Embryonic facial prominence (tissue), 1 donor: ENCODE measurements around the gene SUPT4H1.

Experiments used
- DNase-seq: peaks from one replicate; pipeline ENCODE4 v3.0.0-alpha.2; 2016; ENCODE audit errors: extremely low spot score

Gene SUPT4H1

DNA sequence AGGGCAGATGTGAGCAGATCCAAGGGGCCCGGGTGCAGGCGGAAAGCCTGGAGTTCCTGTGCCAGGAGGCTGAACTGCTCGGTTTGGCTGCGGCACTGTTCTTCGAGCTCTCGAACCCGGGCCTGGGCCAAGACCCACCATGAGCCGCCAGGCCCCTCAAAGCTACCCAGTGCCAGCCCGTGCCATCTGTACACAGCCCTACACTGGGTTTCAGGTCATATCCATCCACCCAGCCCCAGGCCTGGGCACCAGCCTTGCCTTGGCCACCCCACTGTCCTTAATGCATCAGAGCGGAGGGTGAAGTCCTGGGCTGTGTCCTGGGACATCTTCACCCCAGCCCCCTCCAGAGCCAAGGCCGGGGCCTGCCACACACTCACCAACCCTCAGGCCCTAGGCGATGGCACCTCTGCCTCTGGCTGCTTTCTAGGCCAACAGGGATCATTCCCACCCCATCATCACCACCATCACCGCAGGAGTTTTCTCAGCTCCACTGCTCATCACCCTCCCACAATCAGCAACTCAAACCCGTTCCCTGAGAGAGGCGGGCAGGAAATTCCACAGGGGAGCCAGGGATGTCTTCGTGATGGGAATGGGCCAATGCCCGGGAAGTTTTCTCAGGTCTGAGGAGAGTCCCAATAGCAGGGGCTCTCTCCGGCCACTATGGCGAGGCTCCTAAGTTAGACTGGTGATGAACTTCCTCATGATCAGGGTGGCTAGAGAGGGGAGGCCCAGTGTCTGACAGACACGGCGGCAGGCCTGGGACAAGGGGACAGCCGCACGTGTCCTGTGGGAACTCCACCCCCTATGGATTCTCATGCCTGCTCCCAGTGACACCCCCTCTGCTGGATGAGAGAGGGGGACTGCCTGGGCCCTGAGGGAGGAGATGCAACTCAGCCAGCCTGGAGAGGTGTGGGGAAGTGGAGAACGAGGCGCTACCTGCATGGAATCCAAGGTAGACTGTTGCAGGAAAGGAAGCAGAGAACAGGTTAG, 32.5 kb downstream of the SUPT4H1 start:
- DNase-seq, result no peak

DNA sequence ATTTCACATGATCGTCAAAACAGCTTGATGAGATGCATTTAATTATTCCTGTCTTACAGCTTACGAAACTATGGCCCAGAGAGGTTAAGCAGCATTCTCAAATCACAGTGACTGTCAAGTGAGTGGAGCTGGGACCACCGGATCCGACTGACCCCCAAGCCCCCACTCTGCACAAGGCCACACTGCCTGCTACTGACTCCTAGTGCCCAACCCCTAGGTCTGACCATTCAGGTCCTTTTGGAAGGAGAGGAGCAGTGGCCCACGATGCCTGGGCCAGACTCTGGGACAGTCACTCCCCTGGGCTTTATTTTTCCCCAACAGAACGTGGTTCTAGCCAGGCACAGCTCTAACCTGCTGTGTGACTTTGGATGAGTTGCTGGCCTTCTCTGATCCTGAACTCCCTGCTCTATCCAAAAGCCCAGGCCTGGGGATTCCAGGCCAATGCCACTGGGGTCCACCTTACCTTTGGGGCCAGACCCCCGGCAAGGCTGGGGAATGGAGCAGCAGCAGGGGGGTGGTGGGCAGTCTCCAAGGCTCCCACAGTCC, 33.3 kb downstream of the SUPT4H1 start:
- no peak for DNase-seq

DNA sequence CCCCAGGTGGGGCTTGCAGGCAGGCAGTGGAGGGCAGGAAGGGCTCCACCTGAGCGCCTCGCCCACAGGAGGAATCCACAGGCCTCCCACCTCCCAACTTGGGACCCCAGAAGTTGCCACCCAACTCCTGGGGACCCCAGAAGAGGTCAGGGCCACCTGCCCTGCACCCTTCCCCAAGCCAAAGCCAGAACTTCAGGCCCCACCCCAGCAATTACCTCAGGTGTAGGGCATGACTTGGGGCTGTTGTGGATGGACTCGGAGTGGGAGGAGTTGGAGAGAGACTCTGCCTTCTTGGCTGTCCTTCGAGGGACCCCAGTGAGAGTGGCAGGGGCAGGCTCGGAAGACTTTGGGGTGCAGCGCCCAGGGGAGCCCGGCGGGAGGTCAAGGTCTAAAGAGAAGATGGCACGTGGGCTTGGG, 33.9 kb downstream of the SUPT4H1 start:
- no peak for DNase-seq

DNA sequence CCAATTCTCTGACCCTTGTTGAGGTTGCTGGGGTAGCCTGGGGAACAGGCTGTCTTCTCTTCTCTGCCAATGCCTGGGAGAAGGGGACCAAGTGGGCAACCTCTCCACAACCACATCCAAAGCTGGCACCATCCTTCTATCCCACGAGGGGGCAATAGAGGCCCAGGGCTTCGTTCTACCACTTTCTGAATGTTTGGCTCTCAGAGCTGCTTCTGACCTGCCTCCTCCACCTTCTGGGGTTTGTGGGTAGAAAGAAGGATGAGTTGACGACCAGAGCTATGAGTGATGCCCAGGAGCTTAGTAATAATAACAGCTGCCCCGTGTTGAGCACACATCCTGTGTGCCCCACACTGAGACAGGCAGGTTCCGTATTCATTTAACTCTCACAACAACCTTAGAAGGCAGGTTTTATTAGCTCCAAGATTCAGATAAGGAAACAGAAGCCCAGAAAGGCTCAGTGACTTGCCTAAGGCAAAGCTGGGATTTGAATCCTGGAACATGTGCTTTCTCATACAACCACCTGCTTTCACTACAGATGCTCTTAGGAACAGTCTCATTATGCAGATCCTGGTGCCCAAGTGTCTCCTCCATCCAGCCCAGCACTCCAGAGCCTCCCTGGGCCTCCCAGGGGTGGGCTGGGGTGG, 34.5 kb downstream of the SUPT4H1 start:
- no peak for DNase-seq

DNA sequence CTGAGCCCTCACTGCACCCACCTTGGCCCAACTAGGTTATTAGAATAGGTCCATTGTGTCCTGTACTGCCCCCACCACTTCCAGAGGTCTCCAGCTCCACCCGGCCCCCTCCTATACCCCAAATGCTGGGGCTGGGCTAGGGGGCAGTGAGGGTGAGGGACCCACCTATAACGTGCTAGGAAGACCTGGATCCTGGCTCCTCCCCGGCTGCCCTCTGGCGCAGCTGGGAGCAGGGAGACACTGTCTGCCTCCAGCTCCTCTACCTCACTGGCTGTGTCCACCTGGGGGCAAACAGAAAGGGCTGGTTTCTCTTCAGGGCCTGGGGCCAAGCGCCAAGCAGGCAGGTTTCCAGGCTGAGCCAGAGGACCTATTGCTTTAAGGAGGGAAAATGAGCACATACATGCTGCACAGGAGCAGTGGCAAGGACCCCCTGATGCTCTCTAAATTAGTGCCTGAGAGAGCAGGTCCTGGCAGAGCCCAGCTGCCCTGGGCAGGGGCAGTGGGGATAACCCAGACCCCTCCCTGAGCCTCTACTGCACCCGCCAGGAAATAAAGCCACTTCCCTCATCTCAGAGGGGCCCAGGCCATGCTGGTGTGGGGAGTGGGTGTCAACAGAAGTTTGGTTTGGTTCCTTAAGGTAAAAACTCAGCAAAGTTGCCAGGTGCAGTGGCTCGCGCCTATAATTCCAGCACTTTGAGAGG, 35.6 kb downstream of the SUPT4H1 start:
- no peak for DNase-seq

DNA sequence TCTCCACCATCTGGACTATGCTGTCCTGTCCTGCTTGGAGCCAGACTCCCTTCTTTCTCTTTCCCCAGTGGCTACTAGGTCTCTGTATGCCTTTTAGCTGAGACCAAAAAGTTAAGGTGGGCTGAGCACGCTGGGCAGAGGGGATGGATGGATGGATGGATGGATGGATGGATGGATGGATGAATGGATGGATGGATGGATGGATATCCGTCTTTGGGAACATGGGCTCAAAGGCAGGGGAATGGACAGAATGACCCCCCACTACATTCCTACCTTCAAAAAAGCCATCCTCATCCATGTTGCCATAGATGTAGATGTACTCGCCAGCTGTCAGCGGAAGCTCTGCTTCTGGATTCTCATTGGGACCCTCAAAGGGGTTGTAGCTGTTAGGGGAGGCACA, 36.3 kb downstream of the SUPT4H1 start:
- no peak for DNase-seq

DNA sequence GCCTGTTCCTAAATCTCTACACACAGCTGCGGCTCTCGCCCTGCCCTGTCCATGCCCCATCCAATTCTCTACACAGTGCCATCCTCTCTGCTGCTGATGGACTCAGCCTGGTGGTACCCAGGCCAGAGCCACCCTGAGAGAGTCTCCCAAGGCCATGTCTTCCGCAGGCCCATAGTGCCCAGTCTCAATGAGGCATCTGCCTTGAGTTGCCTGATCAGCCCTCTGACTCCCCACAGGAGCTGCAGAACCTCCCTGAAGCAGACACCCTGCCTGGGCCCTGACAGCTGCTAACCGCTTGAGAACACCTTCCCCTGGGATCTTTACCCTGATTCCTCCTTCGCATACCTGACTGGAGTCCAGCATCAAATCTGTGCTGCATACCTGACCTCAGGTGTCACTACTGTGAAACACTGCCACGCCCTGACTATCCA, 36.7 kb downstream of the SUPT4H1 start:
- no peak for DNase-seq

DNA sequence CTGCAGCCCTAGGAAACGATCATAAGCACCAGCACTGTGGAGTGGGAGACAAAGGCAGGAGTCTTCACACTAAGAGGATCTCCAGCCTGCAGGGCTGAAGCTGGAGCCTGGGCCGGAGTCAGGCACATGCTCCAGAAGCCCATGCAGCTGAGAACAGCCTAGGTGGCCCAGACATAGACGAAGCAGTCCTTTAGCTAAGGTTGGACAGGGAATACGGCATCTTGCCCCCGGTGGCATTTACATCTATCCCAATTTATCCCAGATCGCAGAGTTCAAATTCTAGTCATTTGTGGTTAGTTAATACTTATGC, 37.3 kb downstream of the SUPT4H1 start:
- DNase-seq, result no peak

DNA sequence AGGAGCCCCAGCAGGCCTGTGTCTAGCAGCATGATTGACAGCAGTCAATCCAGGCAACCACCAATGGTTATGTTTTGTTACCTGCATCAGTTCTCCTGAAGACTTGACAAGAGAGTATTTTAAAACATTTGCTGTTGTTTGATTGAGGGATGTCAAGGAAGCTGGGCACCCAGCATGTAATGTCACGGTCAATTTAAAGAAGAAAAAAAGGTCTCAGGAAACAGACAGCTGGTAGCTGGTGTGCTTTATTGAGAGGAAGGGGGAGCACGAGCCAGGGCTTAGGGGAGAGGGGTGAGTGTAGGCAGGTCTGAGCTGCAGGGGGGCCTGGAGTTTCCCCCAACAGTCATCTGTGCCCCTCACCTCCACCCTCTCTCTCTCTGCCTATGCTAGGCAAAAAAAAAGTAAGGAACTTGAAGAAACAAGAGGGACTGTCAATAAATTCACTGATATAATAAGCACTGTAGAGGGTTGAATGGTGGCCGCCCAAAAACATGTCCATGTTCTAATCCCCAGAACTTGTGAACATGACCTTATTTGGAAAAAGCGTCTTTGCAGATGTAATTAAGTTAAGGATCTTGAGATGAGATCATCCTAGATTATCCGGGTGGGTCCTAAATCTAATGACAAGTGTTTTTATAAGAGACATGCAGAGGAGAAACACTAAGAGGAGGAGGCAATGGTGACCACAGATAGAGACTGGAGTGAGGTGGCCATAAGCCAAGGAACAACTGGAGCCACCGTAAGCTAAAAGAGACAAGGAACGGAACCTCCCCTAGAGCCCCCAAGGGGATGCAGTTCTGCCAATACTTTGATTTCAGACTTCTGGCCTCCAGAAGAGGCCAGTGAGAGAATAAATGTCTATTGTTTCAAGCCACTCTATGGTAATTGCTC, 37.9 kb downstream of the SUPT4H1 start:
- no peak for DNase-seq

DNA sequence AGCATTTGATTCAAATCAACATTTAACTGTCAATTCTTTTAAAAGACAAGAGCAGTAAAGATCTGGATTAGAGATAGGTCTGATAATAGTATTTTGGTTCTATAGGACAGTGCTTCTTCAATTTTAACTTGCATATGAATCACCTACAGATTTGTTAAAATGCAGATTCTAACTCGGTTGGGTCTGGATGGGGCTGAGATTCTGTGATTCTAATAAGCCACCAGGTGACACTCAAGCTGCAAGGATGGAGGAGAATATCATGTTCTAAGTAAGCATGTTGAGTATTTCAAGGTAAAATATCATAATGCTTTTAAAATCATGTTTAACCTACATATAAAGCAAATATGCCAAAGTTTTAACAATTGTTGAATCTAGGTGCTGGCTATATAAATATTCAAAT, 39.2 kb downstream of the SUPT4H1 start:
- no peak for DNase-seq

DNA sequence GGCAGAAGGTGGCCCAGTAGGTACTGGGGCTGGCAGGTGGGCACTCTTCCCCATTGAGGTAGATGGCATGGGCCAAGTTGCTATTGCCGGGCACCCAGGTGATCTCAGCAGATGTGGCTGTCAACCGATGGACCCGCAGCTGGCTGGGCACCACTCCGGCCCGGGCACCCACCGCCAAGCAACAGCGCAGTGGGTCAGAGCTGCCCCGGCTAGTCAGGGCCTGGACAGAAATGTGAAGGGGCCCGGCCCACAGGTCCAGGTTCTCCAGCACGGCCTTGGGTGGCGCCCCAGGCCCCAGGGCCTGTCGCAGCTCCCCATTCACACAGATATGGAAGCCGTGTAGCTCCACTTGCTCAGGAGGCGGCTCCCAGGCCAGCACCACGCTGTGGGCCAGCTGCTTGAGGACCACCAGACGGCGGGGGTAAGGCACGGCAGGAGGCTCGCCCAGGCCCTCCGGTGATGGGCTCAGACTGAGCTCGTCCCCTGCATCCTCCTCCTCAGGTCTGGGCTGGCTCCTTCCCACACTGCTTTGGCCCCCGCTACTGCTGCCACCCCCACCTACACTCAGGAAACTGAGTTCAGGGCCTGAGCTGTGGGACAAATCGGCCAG, 39.9 kb downstream of the SUPT4H1 start:
- DNase-seq, result no peak

DNA sequence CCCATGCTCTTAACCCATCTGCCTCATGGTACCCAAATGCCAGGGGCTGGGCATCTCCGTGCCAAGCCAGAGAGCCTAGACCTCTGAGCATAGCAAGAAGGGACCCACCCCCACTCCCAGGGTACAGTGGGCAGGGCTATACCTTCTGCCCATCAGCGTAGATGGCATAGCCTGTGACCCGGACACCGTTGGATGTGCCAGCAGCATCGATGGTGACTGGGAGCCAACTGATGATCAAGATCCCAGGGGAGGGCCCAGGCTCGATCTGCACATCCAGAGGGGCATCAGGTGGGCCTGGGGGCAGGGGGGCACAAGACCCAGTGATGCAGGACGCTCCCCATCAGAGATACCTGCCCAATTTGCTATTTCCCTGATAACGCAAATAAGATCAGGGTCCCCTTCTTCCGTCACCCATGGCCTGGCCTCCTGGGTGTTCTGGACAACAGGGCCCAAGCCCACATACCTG, 40.5 kb downstream of the SUPT4H1 start:
- no peak for DNase-seq

DNA sequence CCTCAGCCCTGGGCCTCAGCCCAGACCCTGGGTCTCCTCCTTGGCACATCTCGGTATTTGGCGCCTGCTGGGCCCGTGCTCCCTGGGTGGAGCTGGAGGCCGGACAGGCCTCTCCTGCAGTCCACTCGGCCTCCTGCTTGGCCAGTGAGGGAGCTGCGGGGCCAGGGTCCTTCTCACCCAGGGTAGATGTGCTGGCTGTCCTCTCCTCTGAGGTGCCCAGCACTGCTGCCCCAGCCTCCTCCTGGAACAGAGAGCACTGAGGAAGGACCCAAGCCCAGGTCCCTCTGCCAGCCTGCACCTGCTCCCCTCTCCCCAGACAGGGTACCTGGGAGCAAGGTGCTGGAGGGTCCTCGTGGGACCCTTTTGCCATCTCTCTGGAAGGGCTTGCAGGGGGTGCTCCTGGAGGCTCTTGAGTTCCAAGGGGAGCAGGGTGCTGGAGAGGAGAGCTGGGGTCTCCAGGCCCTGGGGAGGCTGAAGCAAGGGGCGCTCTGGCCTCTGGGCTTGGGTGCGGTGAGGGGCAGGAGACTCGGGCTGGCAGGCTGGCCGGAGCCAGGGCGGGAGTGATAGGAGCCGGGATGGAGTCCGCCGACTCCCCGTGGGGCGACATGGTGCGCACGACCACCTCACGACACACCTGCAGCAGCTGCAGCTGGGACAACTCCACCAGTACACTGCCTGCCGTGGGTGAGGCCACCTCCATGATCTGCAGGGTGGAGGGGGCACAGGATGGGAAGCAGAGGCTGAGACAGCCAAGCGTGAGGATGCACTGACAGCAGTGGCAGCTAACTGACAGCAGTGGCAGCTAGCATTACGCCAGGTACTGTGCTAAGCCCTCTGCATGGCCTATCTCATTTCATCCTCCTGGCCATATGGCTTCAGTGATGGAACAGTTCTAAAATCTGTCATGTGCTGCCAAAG, 41.2 kb downstream of the SUPT4H1 start:
- no peak for DNase-seq

DNA sequence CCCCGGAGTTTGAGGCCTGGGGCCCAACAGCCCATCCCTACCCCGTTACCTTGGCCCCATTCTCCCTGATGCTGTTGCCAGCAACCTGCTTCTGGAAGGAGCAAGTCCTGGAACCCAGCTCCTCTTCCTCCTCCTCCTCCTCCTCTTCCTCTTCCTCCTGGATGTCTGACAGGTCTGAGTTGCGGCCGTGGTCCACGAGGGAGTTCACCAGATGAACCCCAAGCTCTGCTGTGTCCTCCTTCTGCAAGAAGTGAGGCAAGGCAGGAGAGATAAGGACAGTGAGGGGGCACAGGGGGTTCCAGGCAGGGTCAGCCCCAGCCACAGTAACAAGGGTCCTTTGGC, 42.1 kb downstream of the SUPT4H1 start:
- no peak for DNase-seq

DNA sequence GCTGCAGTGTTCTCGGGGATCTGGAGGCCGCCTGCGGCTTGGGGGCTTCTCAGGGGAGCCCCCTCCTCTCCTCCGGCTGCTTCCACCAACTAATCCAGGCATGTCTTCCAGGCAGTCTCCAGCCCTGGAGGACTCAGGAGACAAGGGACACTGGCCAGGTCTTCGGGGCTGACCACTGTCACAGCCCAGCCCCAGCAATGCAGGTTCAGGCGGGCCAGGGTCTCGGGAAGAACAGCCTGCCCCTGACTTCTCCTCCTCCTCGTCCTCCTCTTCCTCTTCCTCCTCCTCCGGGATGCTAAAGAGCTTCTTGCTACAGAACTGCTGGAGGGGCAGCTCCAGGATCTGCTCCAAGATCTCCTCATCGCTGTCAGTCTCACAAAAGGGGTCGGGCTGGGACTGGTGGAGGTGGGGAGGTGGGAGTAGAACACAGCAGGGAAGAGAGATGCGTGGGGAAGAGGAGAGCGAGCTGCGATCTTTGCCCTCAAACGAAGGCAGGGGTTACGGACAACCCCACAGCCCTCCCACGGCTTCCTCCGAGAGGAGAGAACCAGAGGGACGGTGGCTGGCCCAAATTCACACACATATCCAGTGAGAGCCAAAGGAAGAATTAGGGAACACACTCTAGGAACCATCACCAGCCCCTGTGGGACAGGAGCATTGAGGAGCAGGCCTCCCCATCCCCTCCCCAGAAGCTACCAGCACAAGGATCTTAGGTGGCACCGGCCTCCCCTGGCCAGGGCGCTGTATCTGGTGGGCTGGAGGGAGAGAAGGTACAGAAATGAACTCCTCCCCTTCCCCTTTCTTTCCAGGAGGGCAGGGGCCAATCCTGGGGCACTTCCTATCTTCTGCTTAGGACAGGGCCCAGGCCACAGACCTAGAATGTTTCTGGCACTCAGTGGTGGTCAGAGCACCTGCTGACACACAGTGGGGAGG, 42.8 kb downstream of the SUPT4H1 start:
- DNase-seq, result no peak

DNA sequence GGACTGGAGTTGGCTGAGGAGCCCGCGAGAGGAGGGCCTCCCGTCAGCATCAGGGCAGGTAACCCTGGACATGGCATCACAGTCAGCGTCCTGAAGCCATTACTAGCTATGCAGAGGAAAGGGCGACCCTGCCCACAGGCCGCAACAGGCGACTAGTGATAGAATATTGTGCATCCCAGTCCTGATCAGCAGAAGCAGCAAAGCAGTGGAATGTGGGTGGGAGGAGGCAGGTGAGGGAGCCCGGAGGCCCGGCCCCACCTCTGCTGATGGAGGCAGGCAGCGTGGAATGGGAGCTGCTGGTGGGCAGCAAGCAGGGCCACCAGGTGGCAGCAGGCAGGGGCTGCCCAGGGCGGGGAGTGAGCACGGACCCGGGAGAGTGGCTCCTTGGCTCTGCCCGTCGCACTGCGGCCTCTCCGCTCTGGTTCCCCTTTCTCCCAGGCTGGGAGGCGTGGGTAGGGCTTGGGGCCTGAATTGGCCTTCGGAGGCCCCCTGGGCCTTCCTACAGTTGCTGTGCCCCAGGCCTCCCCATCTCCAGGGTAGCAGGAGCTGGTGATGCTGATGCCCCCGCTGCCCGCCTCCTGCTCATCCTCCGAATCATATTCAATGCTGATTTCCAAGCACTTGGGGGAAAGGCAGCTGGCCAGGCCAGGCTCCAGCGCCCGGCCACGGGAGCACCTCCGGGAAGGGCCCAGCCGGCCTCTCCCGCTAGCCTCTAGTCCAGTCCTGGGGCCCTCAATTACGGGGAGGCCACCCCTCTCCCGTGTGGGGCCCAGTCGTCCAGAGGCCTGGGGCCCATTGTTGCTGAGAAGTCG, 43.6 kb downstream of the SUPT4H1 start:
- no peak for DNase-seq

DNA sequence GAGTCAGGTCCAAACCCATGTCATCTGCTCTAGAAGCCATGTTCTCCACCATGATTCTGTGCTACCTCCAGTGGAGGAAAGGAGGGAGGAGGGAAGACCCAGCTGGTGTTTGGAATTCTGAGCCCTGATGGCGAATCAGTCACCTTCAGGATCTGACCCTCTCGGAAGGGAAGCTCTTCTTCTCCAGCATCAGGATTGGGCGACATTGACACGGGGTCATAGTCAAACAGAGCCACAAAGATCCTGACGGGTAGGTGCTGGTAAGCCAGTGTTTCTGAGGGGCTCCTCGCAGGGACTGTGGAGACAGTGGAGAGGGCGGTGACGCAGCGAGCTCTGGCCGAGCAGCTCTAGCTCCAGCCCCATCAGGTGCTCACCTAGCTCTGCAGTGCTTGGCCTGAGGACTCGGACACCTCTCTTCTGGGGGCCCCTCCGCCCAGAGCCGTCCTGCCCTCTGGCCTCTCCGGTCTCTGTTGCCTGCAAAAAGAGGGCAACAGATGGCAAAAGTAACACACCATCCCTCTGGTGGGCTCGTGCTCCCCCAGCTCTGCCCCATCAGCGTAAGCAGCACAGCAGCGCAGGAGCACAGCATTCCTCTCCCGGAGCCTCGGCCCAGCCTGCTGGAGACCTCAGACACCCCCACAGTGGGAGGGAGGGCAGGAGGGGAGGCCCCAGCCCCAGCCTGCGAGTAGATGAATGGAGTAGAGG, 44.4 kb downstream of the SUPT4H1 start:
- no peak for DNase-seq
